Fibroblast of mammary gland (primary cell): ENCODE data around the gene TAS2R40.

Experiments used
- DNase-seq: peaks from one replicate; pipeline ENCODE4 v3.0.0-alpha.2; 2010; ENCODE audit warnings: low read depth
- H3K4me3 ChIP-seq: 2 replicates; pipeline ENCODE4 v1.5.1; 2011; ENCODE audit warnings: low read depth, mild to moderate bottlenecking, low read length, moderate library complexity; ENCODE audit not compliant: control insufficient read depth
- CTCF ChIP-seq: conservative IDR thresholded peaks from 2 replicates; pipeline ENCODE4 v1.5.1; 2011; ENCODE audit warnings: low read depth, low read length, inconsistent platforms; ENCODE audit not compliant: control insufficient read depth, insufficient read depth

Gene TAS2R40

GRCh38 chr7:143245123-143245522 lies 23.3 kb downstream of the TAS2R40 start:
- no peak for TF ChIP-seq CTCF
- DNase-seq, result peak; percentile 79

GRCh38 chr7:143247372-143247771 lies 25.5 kb downstream of the TAS2R40 start:
- H3K4me3 ChIP-seq, result no peak overlapping the region
- no peak for TF ChIP-seq CTCF
- no peak for DNase-seq

More at GRCh38 chr7:143245123-143245522, 23.3 kb downstream of the TAS2R40 start:
- H3K4me3 ChIP-seq, result no peak overlapping the region

GRCh38 chr7:143248761-143249354 lies 27.0 kb downstream of the TAS2R40 start:
- no peak for DNase-seq
- no peak for TF ChIP-seq CTCF
- H3K4me3 ChIP-seq, result no peak overlapping the region

GRCh38 chr7:143250199-143250598 lies 28.4 kb downstream of the TAS2R40 start:
- no peak overlapping the region for H3K4me3 ChIP-seq
- DNase-seq, result no peak
- no peak for TF ChIP-seq CTCF

- no peak for DNase-seq
Measured at GRCh38 chr7:143250822-143251221, 29.0 kb downstream of the TAS2R40 start.

GRCh38 chr7:143252006-143252405 lies 30.2 kb downstream of the TAS2R40 start:
- H3K4me3 ChIP-seq, result no peak overlapping the region
- DNase-seq, result no peak
- TF ChIP-seq CTCF, result no peak

More at GRCh38 chr7:143250822-143251221, 29.0 kb downstream of the TAS2R40 start:
- no peak overlapping the region for H3K4me3 ChIP-seq
- TF ChIP-seq CTCF, result no peak

GRCh38 chr7:143255564-143255963 lies 33.7 kb downstream of the TAS2R40 start:
- DNase-seq, result no peak
- no peak for TF ChIP-seq CTCF
- H3K4me3 ChIP-seq, result no peak overlapping the region
